HepG2 (cell line): ENCODE data around the gene HYPK. TPM values are rescaled to one million over a fixed set of nuclear protein-coding genes. Genes with fewer than 3 reads are reported as not detected.

Experiments
- ATAC-seq: fragments of 200-7000 bp; cut with Tn5 transposase; 3 replicates; pipeline ENCODE4 v1.9.1; 2020; ENCODE audit warnings: mild to moderate bottlenecking, moderate library complexity
- BruUV-seq: library from RNA; stranded (reverse); fragments of 400-500 nt; replicated peaks from 2 replicates; lab custom pipeline; 2021; lab: Mats Ljungman, UMichigan
- CTCF ChIA-PET: fragments of 300-600 bp; formaldehyde crosslinking; extraction: SDS; loops from one replicate; lab custom pipeline; 2021; ENCODE audit warnings: low total read pairs, inconsistent platforms, low intra/inter-chr PET ratio; lab: Yijun Ruan, JAX
- POLR2A ChIA-PET: fragments of 350-600 bp; sonication (Branson Sonifier 250); formaldehyde crosslinking; loops from one replicate; lab custom pipeline; 2020; ENCODE audit warnings: antibody characterized with exemption, inconsistent platforms; lab: Yijun Ruan, JAX
- DNase-seq: peaks from one replicate; pipeline ENCODE4 v3.0.0-alpha.2; 2015; ENCODE audit warnings: low spot score
- FAIRE-seq: peaks from 3 replicates; lab custom pipeline; 2011; peaks lifted over from hg19 to GRCh38; lab: Jason Lieb, UNC
- H2AFZ ChIP-seq: one replicate; pipeline ENCODE4 v1.6.1; 2011; ENCODE audit warnings: low read length, inconsistent platforms
- H3K27ac ChIP-seq: fragments of 300-600 bp; 3 replicates; pipeline ENCODE4 v1.8.0; 2011; ENCODE audit warnings: mixed run types, mild to moderate bottlenecking, mixed read lengths, low read length, inconsistent platforms; ENCODE audit not compliant: insufficient read depth; ENCODE audit errors: extremely low read length
- H3K27me3 ChIP-seq, 2 experiments: fragments of 200-600 bp in 1 of 2; 2 replicates in 1 of 2; 3 replicates in 1 of 2; pipeline versions ENCODE4 v1.6.0 to v1.8.0; 2011; ENCODE audit warnings: low read length in 2 of 2, mild to moderate bottlenecking in 2 of 2, moderate library complexity in 2 of 2, inconsistent platforms in 1 of 2; ENCODE audit not compliant: insufficient read depth in 2 of 2, control insufficient read depth in 1 of 2
- H3K36me3 ChIP-seq, 2 experiments: fragments of 200-600 bp in 1 of 2; replicated peaks in 1 of 2; 2 replicates in 1 of 2; 3 replicates in 1 of 2; pipeline versions ENCODE4 v1.5.1 to v1.8.0; 2011; ENCODE audit warnings: low read length in 2 of 2, inconsistent platforms in 1 of 2; ENCODE audit not compliant: insufficient read depth in 2 of 2, control insufficient read depth in 1 of 2
- H3K4me1 ChIP-seq: 2 replicates; pipeline ENCODE4 v1.5.1; 2012; ENCODE audit warnings: low read length, inconsistent platforms; ENCODE audit not compliant: insufficient read depth
- H3K4me2 ChIP-seq: 2 replicates; pipeline ENCODE4 v1.6.0; 2011; ENCODE audit warnings: low read depth, low read length, inconsistent platforms
- H3K4me3 ChIP-seq, 3 experiments: fragments of 200-600 bp in 1 of 3; sonication (generic), shearing (Covaris generic) in 1 of 3; replicated peaks in 1 of 3; 2 replicates each; pipeline ENCODE4 v1.5.1; 2011 to 2016; ENCODE audit warnings: low read length in 3 of 3, inconsistent platforms in 2 of 3, low read depth in 2 of 3, mild to moderate bottlenecking in 2 of 3, control low read depth in 1 of 3, mixed read lengths in 1 of 3; ENCODE audit not compliant: insufficient read depth in 1 of 3
- H3K79me2 ChIP-seq: one replicate; pipeline ENCODE4 v1.6.1; 2011; ENCODE audit warnings: low read length, inconsistent platforms; ENCODE audit not compliant: insufficient read depth
- H3K9ac ChIP-seq: 2 replicates; pipeline ENCODE4 v1.6.0; 2011; ENCODE audit warnings: mild to moderate bottlenecking, low read depth, low read length, inconsistent platforms; ENCODE audit not compliant: insufficient read depth
- H3K9me3 ChIP-seq: 2 replicates; pipeline ENCODE4 v1.5.1; 2012; ENCODE audit warnings: mild to moderate bottlenecking, low read length
- H4K20me1 ChIP-seq: 2 replicates; pipeline ENCODE4 v1.6.0; 2011; ENCODE audit warnings: inconsistent platforms, mild to moderate bottlenecking, low read length, moderate library complexity; ENCODE audit not compliant: insufficient read depth
- AGO1 ChIP-seq: fragments of 200-400 bp; formaldehyde crosslinking; IDR thresholded peaks from 2 replicates; pipeline ENCODE4 v1.6.1; 2017; ENCODE audit warnings: mild to moderate bottlenecking, low read depth, low read length, moderate library complexity; ENCODE audit not compliant: poor library complexity, severe bottlenecking
- BHLHE40 ChIP-seq: IDR thresholded peaks from 2 replicates; pipeline ENCODE4 v1.6.1; 2011; ENCODE audit warnings: low read length, improper control_type of control experiment
- DPF2 ChIP-seq: sonication (generic); formaldehyde crosslinking; IDR thresholded peaks from 2 replicates; pipeline ENCODE4 v1.4.0; 2020; ENCODE audit warnings: mild to moderate bottlenecking, low read depth, missing genetic modification reagents, borderline replicate concordance
- FOXA1 ChIP-seq, 2 experiments: fragments of 450-650 bp in 1 of 2; sonication (generic) in 1 of 2; formaldehyde crosslinking in 1 of 2; IDR thresholded peaks; 2 replicates each; pipeline versions ENCODE4 v1.4.0 to v1.6.1; 2016 to 2020; ENCODE audit warnings: missing genetic modification reagents in 1 of 2
- FOXA3 ChIP-seq: IDR thresholded peaks from 2 replicates; pipeline ENCODE4 v1.6.1; 2016; ENCODE audit warnings: missing genetic modification reagents, missing compliant biosample characterization
- FOXK1 ChIP-seq: sonication (generic); formaldehyde crosslinking; IDR thresholded peaks from 2 replicates; pipeline ENCODE4 v1.4.0; 2020; ENCODE audit warnings: low read depth, missing genetic modification reagents, borderline replicate concordance
- KLF15 ChIP-seq: sonication (generic); formaldehyde crosslinking; IDR thresholded peaks from 2 replicates; pipeline ENCODE4 v1.8.1; 2023; ENCODE audit warnings: borderline replicate concordance, mild to moderate bottlenecking, inconsistent platforms, missing genetic modification reagents, mixed read lengths
- MZF1 ChIP-seq: sonication (generic); formaldehyde crosslinking; IDR thresholded peaks from 2 replicates; pipeline ENCODE4 v1.8.1; 2023; ENCODE audit warnings: mild to moderate bottlenecking, missing genetic modification reagents, borderline replicate concordance
- NAIF1 ChIP-seq: sonication (generic); formaldehyde crosslinking; IDR thresholded peaks from 2 replicates; pipeline ENCODE4 v1.5.0; 2020; ENCODE audit warnings: mild to moderate bottlenecking, missing genetic modification reagents, borderline replicate concordance
- SMC3 ChIP-seq: IDR thresholded peaks from 2 replicates; pipeline ENCODE4 v1.6.1; 2011; ENCODE audit warnings: low read length, improper control_type of control experiment
- SPEN ChIP-seq: sonication (generic); formaldehyde crosslinking; IDR thresholded peaks from 2 replicates; pipeline ENCODE4 v1.5.1; 2020; ENCODE audit warnings: low read depth, mild to moderate bottlenecking, missing genetic modification reagents
- TCF12 ChIP-seq, 2 experiments: fragments of 450-650 bp in 1 of 2; sonication (generic) in 1 of 2; formaldehyde crosslinking in 1 of 2; IDR thresholded peaks; 2 replicates each; pipeline versions ENCODE4 v1.6.1 to v1.8.0; 2017 to 2022; ENCODE audit warnings: antibody characterized with exemption in 1 of 2, mild to moderate bottlenecking in 1 of 2, missing genetic modification reagents in 1 of 2, moderate library complexity in 1 of 2
- THAP8 ChIP-seq: sonication (generic); formaldehyde crosslinking; IDR thresholded peaks from 2 replicates; pipeline ENCODE4 v1.5.1; 2020; ENCODE audit warnings: missing genetic modification reagents, mild to moderate bottlenecking, borderline replicate concordance
- ZMYM2 ChIP-seq: sonication (generic); formaldehyde crosslinking; IDR thresholded peaks from 2 replicates; pipeline ENCODE4 v1.8.0; 2022; ENCODE audit warnings: mild to moderate bottlenecking, missing genetic modification reagents
- ZNF10 ChIP-seq: sonication (generic); formaldehyde crosslinking; IDR thresholded peaks from 2 replicates; pipeline ENCODE4 v1.4.0; 2020; ENCODE audit warnings: mild to moderate bottlenecking, low read depth, missing genetic modification reagents, borderline replicate concordance
- ZNF256 ChIP-seq: sonication (generic); formaldehyde crosslinking; conservative IDR thresholded peaks from 2 replicates; pipeline ENCODE4 v1.4.0; 2020; ENCODE audit warnings: missing genetic modification reagents
- ZNF510 ChIP-seq: sonication (generic); formaldehyde crosslinking; IDR thresholded peaks from 2 replicates; pipeline ENCODE4 v1.4.0; 2020; ENCODE audit warnings: low read depth, mild to moderate bottlenecking, missing genetic modification reagents
- ZSCAN25 ChIP-seq: sonication (generic); formaldehyde crosslinking; IDR thresholded peaks from 2 replicates; pipeline ENCODE4 v1.8.0; 2022; ENCODE audit warnings: mild to moderate bottlenecking, missing genetic modification reagents
- WGBS: methylation state at CpG from one replicate; pipeline ENCODE4 v1.1.6; 2017; ENCODE audit warnings: low lambda C conversion rate; 5-methylcytosine and 5-hydroxymethylcytosine counted together
- in situ Hi-C: cut with HindIII; loops from 2 replicates; pipeline ENCODE4 v1.10.0; 2017; ENCODE audit warnings: low pct_unique_long_range_greater_than_20kb; ENCODE audit not compliant: extremely low pct_ligation_motif_present
- intact Hi-C: fragments of 100-400 bp; cut with micrococcal nuclease; formaldehyde crosslinking; loops from one replicate; pipeline ENCODE4 v1.10.0; 2022; ENCODE audit not compliant: unreplicated experiment
- polyA plus RNA-seq, 8 experiments: library from polyadenylated mRNA; depleted of rRNA in 3 of 8; stranded (reverse) in 7 of 8; unstranded in 1 of 8; fragments of >200 nt; fragmentation: Illumina TruSeq in 4 of 8; extraction: Trizol in 4 of 8; gene quantifications; 2 replicates each; pipeline versions ENCODE4 v1.2.1 to v1.2.3, GENCODE V29; 2011 to 2016; ENCODE audit warnings: low read depth in 4 of 8, missing spikeins in 1 of 8, mixed read lengths in 1 of 8; ENCODE audit not compliant: insufficient read depth in 1 of 8
- total RNA-seq, 5 experiments: library from RNA; depleted of rRNA; stranded (reverse); fragments of >200 nt; fragmentation: Illumina TruSeq; extraction: Trizol; gene quantifications; 2 replicates each; pipeline ENCODE4 v1.2.3, GENCODE V29; 2016; ENCODE audit warnings: low read depth in 1 of 5
- TF ChIP-seq, protein P1 (sequence below): sonication (generic); formaldehyde crosslinking; IDR thresholded peaks from 2 replicates; pipeline ENCODE4 v1.5.0; 2020; ENCODE audit warnings: mild to moderate bottlenecking, missing genetic modification reagents, borderline replicate concordance
- TF ChIP-seq, protein P2 (sequence below): sonication (generic); formaldehyde crosslinking; IDR thresholded peaks from 2 replicates; pipeline ENCODE4 v1.5.0; 2020; ENCODE audit warnings: missing genetic modification reagents, mild to moderate bottlenecking, borderline replicate concordance

The HYPK gene
- total and polyA plus RNA-seq, 2 of the 13 experiments (the other 11 are each of a cell fraction or from before 2014, with no cell fraction given) = 13.5 to 16.5 TPM

- ChIA-PET CTCF (no interaction called here), POLR2A (no interaction called here)
- H3K79me2 ChIP-seq = peaks cover 1% of the 10 kb centered on the region
- no peaks in the 10 kb centered on the region for H4K20me1 ChIP-seq
- H3K36me3 ChIP-seq = peaks cover 13 to 80% of the 10 kb centered on the region in 2 experiments
- no peak overlapping the region for H3K9ac ChIP-seq
- in situ Hi-C loops = loop anchor here (10.0 to 25.0 kb wide), 2 partner anchors 255 to 332 kb away; partner anchors contain the start of gene MAP1A
- 79% methylated on average over 5 of the region's 5 CpGs for WGBS
- peak; percentile 50 for DNase-seq
- no peak overlapping the region for H3K27ac ChIP-seq
- H3K4me3 ChIP-seq = no peak overlapping the region
- FAIRE-seq = peak; percentile 52
- no peak overlapping the region for H2AFZ ChIP-seq
- no TSS peak for BruUV-seq
- no peaks in the 10 kb centered on the region for H3K27me3 ChIP-seq
- H3K4me1 ChIP-seq = 0 out of 2 replicates have a peak, but pooled peaks cover under 1% of the 10 kb centered on the region
- H3K4me2 ChIP-seq = no peak overlapping the region
- intact Hi-C loops = no loop called here
- no peaks in the 10 kb centered on the region for H3K9me3 ChIP-seq
- peak; percentile 69 for ATAC-seq
- TF ChIP-seq ZSCAN25 (CRISPR knock-in tag) (no peak), BHLHE40 (no peak), SPEN (no peak), ZNF10 (CRISPR knock-in tag) (no peak), FOXK1 (CRISPR knock-in tag) (0 out of 2 replicates have a peak, but pooled peaks have one; percentile 40), FOXA1 (IDR thresholded peaks at IDR 0.05) (no peak), FOXA1 (CRISPR knock-in tag; IDR thresholded peaks at IDR 0.05) (peak; percentile 77), MZF1 (CRISPR knock-in tag) (no peak), THAP8 (no peak), ZNF510 (CRISPR knock-in tag) (no peak), FOXA3 (peak; percentile 75), NAIF1 (CRISPR knock-in tag) (no peak), DPF2 (no peak), AGO1 (no peak), TCF12 (IDR thresholded peaks at IDR 0.05) (no peak), TCF12 (CRISPR knock-in tag; IDR thresholded peaks at IDR 0.05) (no peak), KLF15 (no peak), ZMYM2 (CRISPR knock-in tag) (no peak), SMC3 (peak; percentile 28; the same call in 1 of the 2 replicates), ZNF256 (CRISPR knock-in tag) (no peak)
- TF ChIP-seq, protein P1, sequence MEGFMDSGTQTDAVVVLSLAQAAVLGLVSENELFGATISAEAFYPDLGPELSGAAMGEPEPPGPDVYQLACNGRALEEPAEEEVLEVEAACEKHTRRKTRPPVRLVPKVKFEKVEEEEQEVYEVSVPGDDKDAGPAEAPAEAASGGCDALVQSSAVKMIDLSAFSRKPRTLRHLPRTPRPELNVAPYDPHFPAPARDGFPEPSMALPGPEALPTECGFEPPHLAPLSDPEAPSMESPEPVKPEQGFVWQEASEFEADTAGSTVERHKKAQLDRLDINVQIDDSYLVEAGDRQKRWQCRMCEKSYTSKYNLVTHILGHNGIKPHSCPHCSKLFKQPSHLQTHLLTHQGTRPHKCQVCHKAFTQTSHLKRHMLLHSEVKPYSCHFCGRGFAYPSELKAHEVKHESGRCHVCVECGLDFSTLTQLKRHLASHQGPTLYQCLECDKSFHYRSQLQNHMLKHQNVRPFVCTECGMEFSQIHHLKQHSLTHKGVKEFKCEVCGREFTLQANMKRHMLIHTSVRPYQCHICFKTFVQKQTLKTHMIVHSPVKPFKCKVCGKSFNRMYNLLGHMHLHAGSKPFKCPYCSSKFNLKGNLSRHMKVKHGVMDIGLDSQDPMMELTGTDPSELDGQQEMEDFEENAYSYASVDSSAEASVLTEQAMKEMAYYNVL (CRISPR knock-in tag) = no peak
- TF ChIP-seq, protein P2, sequence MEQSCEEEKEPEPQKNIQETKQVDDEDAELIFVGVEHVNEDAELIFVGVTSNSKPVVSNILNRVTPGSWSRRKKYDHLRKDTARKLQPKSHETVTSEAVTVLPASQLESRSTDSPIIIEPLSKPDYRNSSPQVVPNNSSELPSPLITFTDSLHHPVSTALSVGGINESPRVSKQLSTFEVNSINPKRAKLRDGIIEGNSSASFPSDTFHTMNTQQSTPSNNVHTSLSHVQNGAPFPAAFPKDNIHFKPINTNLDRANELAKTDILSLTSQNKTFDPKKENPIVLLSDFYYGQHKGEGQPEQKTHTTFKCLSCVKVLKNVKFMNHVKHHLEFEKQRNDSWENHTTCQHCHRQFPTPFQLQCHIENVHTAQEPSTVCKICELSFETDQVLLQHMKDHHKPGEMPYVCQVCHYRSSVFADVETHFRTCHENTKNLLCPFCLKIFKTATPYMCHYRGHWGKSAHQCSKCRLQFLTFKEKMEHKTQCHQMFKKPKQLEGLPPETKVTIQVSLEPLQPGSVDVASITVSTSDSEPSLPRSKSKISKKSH (CRISPR knock-in tag) = no peak
Measured at GRCh38 chr15:43769584-43770228, 30.7 kb upstream of the HYPK start.
